ENCODE results near the gene MEG3.
A peak's percentile ranks its signal among the peaks of the same experiment; 100 is the strongest.

Gene MEG3

DNA sequence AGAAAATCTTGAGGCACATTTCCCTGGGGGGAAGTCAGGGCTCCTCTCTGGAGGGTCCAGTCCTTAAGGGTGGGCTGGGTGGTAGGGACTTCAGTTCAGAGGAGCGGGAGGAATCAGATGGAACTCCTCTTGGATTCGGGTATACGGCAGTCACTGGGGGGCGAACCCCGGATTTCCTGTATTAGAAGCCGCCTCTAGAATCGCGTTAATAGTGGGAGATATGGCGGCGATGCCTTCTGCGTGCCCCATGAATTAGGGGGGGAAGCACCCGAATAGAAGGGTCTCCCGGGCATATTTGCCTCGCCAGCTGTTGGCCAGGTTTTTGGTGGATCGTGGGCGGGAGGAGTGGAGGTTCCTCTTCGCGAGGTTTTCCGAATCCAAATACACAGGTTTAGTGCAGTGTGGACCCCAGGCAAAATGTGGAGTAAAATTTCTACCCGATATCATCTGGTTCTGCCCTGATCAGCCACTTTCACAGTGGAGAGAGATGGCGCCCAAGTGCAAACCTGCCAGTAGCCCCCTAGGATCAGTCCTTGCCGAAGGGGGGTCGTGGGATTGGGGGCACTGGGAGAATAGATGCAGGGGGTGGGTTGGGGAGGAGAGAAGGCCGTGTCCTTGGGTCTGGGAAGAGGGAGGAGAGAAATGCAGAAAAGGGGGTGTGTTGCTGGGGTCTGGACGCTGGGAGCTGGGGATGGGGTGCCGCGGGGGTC, 628 bp downstream of the MEG3 start:
- H3K9me3 Mint-ChIP-seq: peaks cover 35% of the 10 kb centered on the region
- peaks cover 60% of the 10 kb centered on the region for H3K4me1 Mint-ChIP-seq
- peaks cover 14% of the 10 kb centered on the region for H3K36me3 Mint-ChIP-seq (ENCODE audit: low read depth)
- peaks cover 18% of the 10 kb centered on the region for H3K27me3 Mint-ChIP-seq (ENCODE audit: low read depth, poor library complexity)
- no peak for DNase-seq
- H3K4me3 Mint-ChIP-seq: no peak overlapping the region
- H3K27ac Mint-ChIP-seq: no peak overlapping the region
- TF ChIP-seq, protein P1, sequence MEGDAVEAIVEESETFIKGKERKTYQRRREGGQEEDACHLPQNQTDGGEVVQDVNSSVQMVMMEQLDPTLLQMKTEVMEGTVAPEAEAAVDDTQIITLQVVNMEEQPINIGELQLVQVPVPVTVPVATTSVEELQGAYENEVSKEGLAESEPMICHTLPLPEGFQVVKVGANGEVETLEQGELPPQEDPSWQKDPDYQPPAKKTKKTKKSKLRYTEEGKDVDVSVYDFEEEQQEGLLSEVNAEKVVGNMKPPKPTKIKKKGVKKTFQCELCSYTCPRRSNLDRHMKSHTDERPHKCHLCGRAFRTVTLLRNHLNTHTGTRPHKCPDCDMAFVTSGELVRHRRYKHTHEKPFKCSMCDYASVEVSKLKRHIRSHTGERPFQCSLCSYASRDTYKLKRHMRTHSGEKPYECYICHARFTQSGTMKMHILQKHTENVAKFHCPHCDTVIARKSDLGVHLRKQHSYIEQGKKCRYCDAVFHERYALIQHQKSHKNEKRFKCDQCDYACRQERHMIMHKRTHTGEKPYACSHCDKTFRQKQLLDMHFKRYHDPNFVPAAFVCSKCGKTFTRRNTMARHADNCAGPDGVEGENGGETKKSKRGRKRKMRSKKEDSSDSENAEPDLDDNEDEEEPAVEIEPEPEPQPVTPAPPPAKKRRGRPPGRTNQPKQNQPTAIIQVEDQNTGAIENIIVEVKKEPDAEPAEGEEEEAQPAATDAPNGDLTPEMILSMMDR (IDR thresholded peaks at IDR 0.05): no peak

DNA sequence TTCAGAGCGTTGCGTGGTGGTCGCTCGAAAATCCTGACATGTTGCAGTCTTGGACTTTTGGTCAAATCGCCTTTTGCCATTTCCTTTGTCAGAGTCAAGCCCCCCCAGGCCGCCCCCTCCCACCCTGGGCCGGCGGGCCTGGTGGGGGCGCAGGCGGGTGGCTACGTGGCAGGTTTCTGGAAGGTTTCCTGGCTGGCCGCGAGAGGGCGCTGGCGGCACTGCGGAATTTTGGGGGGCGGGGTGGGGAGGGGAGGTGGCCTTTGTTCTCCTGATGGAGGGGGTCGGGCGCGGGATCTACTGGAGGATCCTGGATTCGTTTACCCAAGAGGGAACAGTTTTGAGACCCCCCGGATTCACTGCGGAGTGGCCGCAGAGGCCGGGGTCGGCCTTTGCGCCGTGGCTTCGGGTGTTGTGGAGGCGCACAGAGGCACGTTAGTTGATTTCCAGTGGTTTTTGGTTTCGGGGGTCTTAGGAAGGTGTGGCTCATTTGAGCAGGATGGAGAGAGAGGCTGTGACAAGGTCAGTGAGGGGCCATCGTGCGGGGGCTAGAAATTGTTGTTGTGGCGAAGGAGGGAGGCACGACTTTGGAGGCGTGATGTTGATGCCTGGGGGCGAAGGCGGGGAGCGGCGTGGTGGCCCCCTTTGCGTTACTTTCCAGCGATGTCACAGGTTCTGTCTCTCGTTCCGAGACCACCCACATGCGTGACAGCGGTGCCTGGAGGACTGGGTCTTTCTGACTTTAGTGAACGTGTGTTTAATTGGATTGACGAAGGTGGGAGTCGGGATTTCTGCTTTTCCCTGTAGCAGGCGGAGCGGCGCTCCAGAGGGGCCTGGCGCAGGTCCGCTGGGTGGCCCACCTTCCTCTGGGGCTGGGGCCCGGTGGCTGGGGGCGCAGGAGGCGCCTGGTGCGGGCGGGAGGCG, 1.4 kb downstream of the MEG3 start:
- TF ChIP-seq, protein P1 (IDR thresholded peaks at IDR 0.05): no peak
- peaks cover 60% of the 10 kb centered on the region for H3K4me1 Mint-ChIP-seq
- no peak overlapping the region for H3K4me3 Mint-ChIP-seq
- peaks cover 17% of the 10 kb centered on the region for H3K27me3 Mint-ChIP-seq (ENCODE audit: low read depth, poor library complexity)
- H3K36me3 Mint-ChIP-seq (ENCODE audit: low read depth): peaks cover 14% of the 10 kb centered on the region
- DNase-seq: no peak
- peaks cover 35% of the 10 kb centered on the region for H3K9me3 Mint-ChIP-seq
- no peak overlapping the region for H3K27ac Mint-ChIP-seq

- TF ChIP-seq, protein P1 (IDR thresholded peaks at IDR 0.05): no peak
- Mint-ChIP-seq H3K9me3 (peaks cover 35% of the 10 kb centered on the region), H3K27ac (no peak overlapping the region), H3K4me3 (no peak overlapping the region), H3K27me3 (ENCODE audit: low read depth, poor library complexity) (peaks cover 21% of the 10 kb centered on the region), H3K36me3 (ENCODE audit: low read depth) (peaks cover 14% of the 10 kb centered on the region), H3K4me1 (peaks cover 58% of the 10 kb centered on the region)
- no peak for DNase-seq
Observed at GRCh38 chr14:100828031-100828769, 2.3 kb downstream of the MEG3 start.

GRCh38 chr14:100830681-100831080, 4.8 kb downstream of the MEG3 start:
- no peak overlapping the region for H3K4me3 Mint-ChIP-seq
- H3K27me3 Mint-ChIP-seq (ENCODE audit: low read depth, poor library complexity): peaks cover 28% of the 10 kb centered on the region
- DNase-seq: no peak
- peaks cover 14% of the 10 kb centered on the region for H3K36me3 Mint-ChIP-seq (ENCODE audit: low read depth)
- TF ChIP-seq, protein P1 (IDR thresholded peaks at IDR 0.05): no peak
- peaks cover 30% of the 10 kb centered on the region for H3K9me3 Mint-ChIP-seq
- peak overlapping the region; percentile 61 for H3K27ac Mint-ChIP-seq
- H3K4me1 Mint-ChIP-seq: peaks cover 51% of the 10 kb centered on the region

DNA sequence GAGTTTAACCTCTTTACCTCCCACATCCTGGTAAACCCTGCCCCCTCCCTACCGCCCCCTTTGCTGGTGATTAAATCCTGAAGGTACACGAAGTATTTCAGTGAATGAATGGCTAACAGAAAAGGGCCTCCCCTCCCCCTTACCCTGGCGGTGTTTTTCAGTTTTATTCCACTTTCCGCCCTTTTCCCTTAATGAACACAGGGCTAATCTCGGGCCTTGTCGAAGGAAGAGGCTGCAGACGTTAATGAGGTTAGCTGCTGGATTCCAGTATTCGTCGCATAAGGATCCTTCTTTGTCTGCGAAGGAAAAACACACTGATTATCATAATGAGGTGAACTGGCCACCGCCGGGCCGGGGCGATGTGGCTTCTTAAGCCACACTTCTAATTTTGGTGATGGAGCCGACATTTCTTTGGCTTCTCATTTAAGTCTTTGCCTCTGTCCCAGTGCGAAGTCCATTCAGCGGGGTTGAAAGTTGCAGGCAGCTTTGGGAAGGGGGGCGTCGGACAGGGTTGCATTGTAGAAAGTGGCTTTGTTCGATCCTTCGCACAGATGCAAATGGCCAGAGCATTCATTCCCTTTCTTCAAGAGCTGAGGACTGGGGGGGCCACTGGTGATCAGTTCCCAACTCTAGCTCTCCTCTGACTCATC, 6.5 kb downstream of the MEG3 start:
- Mint-ChIP-seq H3K4me1 (peaks cover 67% of the 10 kb centered on the region), H3K36me3 (ENCODE audit: low read depth) (peaks cover 11% of the 10 kb centered on the region), H3K27ac (no peak overlapping the region), H3K27me3 (ENCODE audit: low read depth, poor library complexity) (peaks cover 28% of the 10 kb centered on the region), H3K4me3 (no peak overlapping the region), H3K9me3 (peaks cover 14% of the 10 kb centered on the region)
- TF ChIP-seq, protein P1 (IDR thresholded peaks at IDR 0.05): no peak
- DNase-seq: no peak
